ENCODE data around the gene RPS19.

The RPS19 gene

DNA sequence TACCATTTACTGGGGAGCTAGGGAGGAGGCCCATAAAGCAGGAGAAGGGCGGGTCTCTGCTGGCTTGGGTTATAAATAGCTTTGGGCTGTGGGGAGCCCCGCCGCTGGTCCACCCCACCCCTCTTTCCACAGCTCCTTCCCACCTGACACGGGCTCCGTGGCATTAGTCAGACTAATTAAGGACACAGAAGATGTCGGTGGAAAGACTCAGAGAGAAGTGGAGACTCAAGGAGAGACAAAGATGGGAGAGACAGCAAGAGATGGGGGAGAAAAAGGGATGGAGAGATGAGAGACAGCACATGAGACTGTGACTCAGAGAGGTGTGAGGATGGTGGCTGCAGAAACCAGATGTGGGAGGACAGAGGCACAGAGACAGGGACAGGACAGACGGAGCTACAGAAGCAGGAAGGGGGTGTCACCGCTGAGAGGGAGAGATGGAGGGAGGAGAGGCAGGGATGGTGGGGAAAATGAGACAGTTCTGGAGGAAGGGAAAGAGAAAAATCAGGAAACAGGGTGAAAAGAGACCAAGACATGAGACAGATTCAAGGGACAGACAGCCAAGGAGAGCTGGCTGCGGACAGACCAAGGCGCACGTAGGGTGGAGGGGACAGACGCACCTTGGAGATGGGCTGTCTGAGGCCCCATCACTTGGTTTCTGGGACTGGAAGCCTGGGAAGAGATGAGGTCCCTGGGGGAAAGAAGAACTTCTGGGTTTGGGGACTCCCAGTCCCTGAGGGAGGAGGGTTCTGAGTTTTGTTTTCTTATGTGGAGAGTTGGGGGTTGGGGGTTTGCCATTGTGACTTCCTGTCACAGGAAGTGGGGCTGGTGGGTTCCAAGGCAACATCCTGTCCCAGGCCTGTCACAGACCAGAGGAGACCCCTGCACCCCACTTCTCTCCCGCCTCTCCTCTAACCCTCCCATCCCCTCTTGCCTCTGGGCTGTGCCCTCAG, 27.0 kb downstream of the RPS19 start:
- Histone ChIP-seq H3K9me3 (ENCODE audit: control insufficient read depth in 1 of 2, low read length in 2 of 2) (no peaks in the 10 kb centered on the region), H3K27me3 (ENCODE audit: control insufficient read depth in 1 of 2, insufficient read depth in 2 of 2, low read length in 2 of 2) (no peaks in the 10 kb centered on the region), H3K4me1 (ENCODE audit: control insufficient read depth in 1 of 2, insufficient read depth in 2 of 2, low read length in 2 of 2) (peaks cover 35 to 45% of the 10 kb centered on the region in 2 donors), H3K36me3 (ENCODE audit: control insufficient read depth in 1 of 2, insufficient read depth in 2 of 2, low read length in 2 of 2) (peaks cover 12 to 26% of the 10 kb centered on the region in 2 donors), H3K4me3 (ENCODE audit: low read depth in 1 of 2, low read length in 2 of 2) (peak overlapping the region; percentile 13 to 56), H3K9ac (ENCODE audit: low read depth in 1 of 2, low read length in 2 of 2) (peak overlapping the region in 1 of 2 donors; percentile 18), H3K27ac (ENCODE audit: low read depth, low read length) (peak overlapping the region; percentile 12)

- Histone ChIP-seq H3K4me1 (ENCODE audit: control insufficient read depth in 1 of 2, insufficient read depth in 2 of 2, low read length in 2 of 2) (peaks cover 35 to 45% of the 10 kb centered on the region in 2 donors), H3K36me3 (ENCODE audit: control insufficient read depth in 1 of 2, insufficient read depth in 2 of 2, low read length in 2 of 2) (peaks cover 16 to 34% of the 10 kb centered on the region in 2 donors), H3K4me3 (ENCODE audit: low read depth in 1 of 2, low read length in 2 of 2) (peak overlapping the region in 1 of 2 donors; percentile 10), H3K9ac (ENCODE audit: low read depth in 1 of 2, low read length in 2 of 2) (no peak overlapping the region), H3K27me3 (ENCODE audit: control insufficient read depth in 1 of 2, insufficient read depth in 2 of 2, low read length in 2 of 2) (no peaks in the 10 kb centered on the region), H3K9me3 (ENCODE audit: control insufficient read depth in 1 of 2, low read length in 2 of 2) (no peaks in the 10 kb centered on the region), H3K27ac (ENCODE audit: low read depth, low read length) (no peak overlapping the region)
Observed at GRCh38 chr19:41887711-41888382, 27.8 kb downstream of the RPS19 start.

GRCh38 chr19:41888926-41889325, 28.9 kb downstream of the RPS19 start:
- no peaks in the 10 kb centered on the region for H3K27me3 ChIP-seq (ENCODE audit: control insufficient read depth in 1 of 2, insufficient read depth in 2 of 2, low read length in 2 of 2)
- H3K27ac ChIP-seq (ENCODE audit: low read depth, low read length), result no peak overlapping the region
- H3K4me1 ChIP-seq (ENCODE audit: control insufficient read depth in 1 of 2, insufficient read depth in 2 of 2, low read length in 2 of 2), result peaks cover 31 to 39% of the 10 kb centered on the region in 2 donors
- no peak overlapping the region for H3K9ac ChIP-seq (ENCODE audit: low read depth in 1 of 2, low read length in 2 of 2)
- H3K9me3 ChIP-seq (ENCODE audit: control insufficient read depth in 1 of 2, low read length in 2 of 2), result no peaks in the 10 kb centered on the region
- no peak overlapping the region for H3K4me3 ChIP-seq (ENCODE audit: low read depth in 1 of 2, low read length in 2 of 2)
- H3K36me3 ChIP-seq (ENCODE audit: control insufficient read depth in 1 of 2, insufficient read depth in 2 of 2, low read length in 2 of 2), result peaks cover 16 to 37% of the 10 kb centered on the region in 2 donors

- no peaks in the 10 kb centered on the region for H3K27me3 ChIP-seq (ENCODE audit: control insufficient read depth in 1 of 2, insufficient read depth in 2 of 2, low read length in 2 of 2)
- no peaks in the 10 kb centered on the region for H3K9me3 ChIP-seq (ENCODE audit: control insufficient read depth in 1 of 2, low read length in 2 of 2)
Observed at GRCh38 chr19:41889896-41890295, 29.8 kb downstream of the RPS19 start.

DNA sequence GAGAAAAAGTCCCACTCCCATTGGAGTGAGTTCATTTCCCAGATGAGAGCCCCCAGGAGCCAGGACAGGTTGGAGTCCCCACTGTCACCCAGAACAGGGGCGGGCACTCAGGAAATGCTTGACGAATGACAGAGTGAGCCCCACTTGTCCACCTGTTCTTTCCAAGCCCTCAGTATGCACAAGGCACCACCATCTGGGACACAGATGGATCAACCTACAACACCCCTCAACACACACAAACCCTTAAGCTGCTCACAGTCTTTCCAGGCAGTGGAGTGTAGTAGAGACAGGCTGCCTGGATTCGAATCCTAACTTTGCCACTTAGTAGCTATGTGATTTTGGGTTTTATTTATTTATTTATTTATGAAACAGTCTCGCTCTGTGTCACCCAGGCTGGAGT, 30.9 kb downstream of the RPS19 start:
- Histone ChIP-seq H3K36me3 (ENCODE audit: control insufficient read depth in 1 of 2, insufficient read depth in 2 of 2, low read length in 2 of 2) (peaks cover 33 to 54% of the 10 kb centered on the region in 2 donors), H3K4me3 (ENCODE audit: low read depth in 1 of 2, low read length in 2 of 2) (no peak overlapping the region)

More at GRCh38 chr19:41889896-41890295, 29.8 kb downstream of the RPS19 start:
- Histone ChIP-seq H3K4me1 (ENCODE audit: control insufficient read depth in 1 of 2, insufficient read depth in 2 of 2, low read length in 2 of 2) (peaks cover 31 to 35% of the 10 kb centered on the region in 2 donors), H3K4me3 (ENCODE audit: low read depth in 1 of 2, low read length in 2 of 2) (no peak overlapping the region), H3K27ac (ENCODE audit: low read depth, low read length) (no peak overlapping the region), H3K36me3 (ENCODE audit: control insufficient read depth in 1 of 2, insufficient read depth in 2 of 2, low read length in 2 of 2) (peaks cover 23 to 43% of the 10 kb centered on the region in 2 donors), H3K9ac (ENCODE audit: low read depth in 1 of 2, low read length in 2 of 2) (no peak overlapping the region)

GRCh38 chr19:41892173-41892902, 32.3 kb downstream of the RPS19 start:
- Histone ChIP-seq H3K9me3 (ENCODE audit: control insufficient read depth in 1 of 2, low read length in 2 of 2) (no peaks in the 10 kb centered on the region), H3K27me3 (ENCODE audit: control insufficient read depth in 1 of 2, insufficient read depth in 2 of 2, low read length in 2 of 2) (no peaks in the 10 kb centered on the region), H3K36me3 (ENCODE audit: control insufficient read depth in 1 of 2, insufficient read depth in 2 of 2, low read length in 2 of 2) (peaks cover 37 to 60% of the 10 kb centered on the region in 2 donors), H3K4me3 (ENCODE audit: low read depth in 1 of 2, low read length in 2 of 2) (no peak overlapping the region), H3K4me1 (ENCODE audit: control insufficient read depth in 1 of 2, insufficient read depth in 2 of 2, low read length in 2 of 2) (peaks cover 10 to 11% of the 10 kb centered on the region in 2 donors), H3K27ac (ENCODE audit: low read depth, low read length) (no peak overlapping the region), H3K9ac (ENCODE audit: low read depth in 1 of 2, low read length in 2 of 2) (no peak overlapping the region)

More for the DNA sequence above, 30.9 kb downstream of the RPS19 start:
- H3K27ac ChIP-seq (ENCODE audit: low read depth, low read length), result no peak overlapping the region
- no peaks in the 10 kb centered on the region for H3K9me3 ChIP-seq (ENCODE audit: control insufficient read depth in 1 of 2, low read length in 2 of 2)
- no peak overlapping the region for H3K9ac ChIP-seq (ENCODE audit: low read depth in 1 of 2, low read length in 2 of 2)
- peaks cover 24% of the 10 kb centered on the region in 2 donors for H3K4me1 ChIP-seq (ENCODE audit: control insufficient read depth in 1 of 2, insufficient read depth in 2 of 2, low read length in 2 of 2)
- H3K27me3 ChIP-seq (ENCODE audit: control insufficient read depth in 1 of 2, insufficient read depth in 2 of 2, low read length in 2 of 2), result no peaks in the 10 kb centered on the region

DNA sequence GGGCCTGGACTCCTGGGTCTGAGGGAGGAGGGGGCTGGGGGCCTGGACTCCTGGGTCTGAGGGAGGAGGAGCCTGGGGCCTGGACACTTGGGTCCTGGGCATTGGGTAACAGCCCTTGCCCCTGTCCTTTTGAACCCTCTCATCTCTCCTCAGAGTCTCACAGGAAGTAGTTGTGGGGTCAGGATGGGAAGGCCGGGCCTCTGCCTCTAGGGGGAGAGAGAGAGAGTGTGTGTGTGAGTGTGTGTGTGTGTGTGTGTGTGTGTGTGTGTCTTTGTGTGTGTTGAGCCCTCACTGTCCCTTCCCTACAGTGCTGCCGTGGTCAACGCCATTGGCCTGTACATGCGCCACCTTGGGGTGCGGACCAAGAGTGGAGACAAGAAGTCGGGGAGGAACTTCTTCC, 33.8 kb downstream of the RPS19 start:
- Histone ChIP-seq H3K4me3 (ENCODE audit: low read depth in 1 of 2, low read length in 2 of 2) (no peak overlapping the region), H3K36me3 (ENCODE audit: control insufficient read depth in 1 of 2, insufficient read depth in 2 of 2, low read length in 2 of 2) (peaks cover 40 to 68% of the 10 kb centered on the region in 2 donors), H3K27me3 (ENCODE audit: control insufficient read depth in 1 of 2, insufficient read depth in 2 of 2, low read length in 2 of 2) (no peaks in the 10 kb centered on the region), H3K27ac (ENCODE audit: low read depth, low read length) (no peak overlapping the region), H3K9ac (ENCODE audit: low read depth in 1 of 2, low read length in 2 of 2) (no peak overlapping the region), H3K4me1 (ENCODE audit: control insufficient read depth in 1 of 2, insufficient read depth in 2 of 2, low read length in 2 of 2) (no peaks in the 10 kb centered on the region), H3K9me3 (ENCODE audit: control insufficient read depth in 1 of 2, low read length in 2 of 2) (no peaks in the 10 kb centered on the region)

DNA sequence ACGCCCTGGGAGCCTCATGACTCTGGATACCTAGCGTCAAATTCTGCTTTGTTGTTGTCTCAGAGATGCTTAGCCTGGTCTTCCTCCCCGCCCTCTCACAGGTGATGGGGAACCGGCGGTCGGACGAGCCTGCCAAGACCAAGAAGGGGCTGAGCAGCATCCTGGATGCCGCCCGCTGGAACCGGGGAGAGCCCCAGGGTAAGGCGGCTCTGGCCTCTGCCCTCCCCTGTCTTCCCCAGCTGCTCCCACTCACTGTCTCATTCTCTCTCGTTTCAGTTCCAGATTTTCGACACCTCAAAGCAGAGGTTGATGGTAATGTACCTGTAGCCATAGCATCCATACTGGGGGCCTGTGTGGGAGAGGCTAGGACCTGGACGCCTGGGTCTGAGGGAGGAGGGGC, 34.3 kb downstream of the RPS19 start:
- Histone ChIP-seq H3K27ac (ENCODE audit: low read depth, low read length) (no peak overlapping the region), H3K27me3 (ENCODE audit: control insufficient read depth in 1 of 2, insufficient read depth in 2 of 2, low read length in 2 of 2) (no peaks in the 10 kb centered on the region), H3K4me3 (ENCODE audit: low read depth in 1 of 2, low read length in 2 of 2) (no peak overlapping the region), H3K4me1 (ENCODE audit: control insufficient read depth in 1 of 2, insufficient read depth in 2 of 2, low read length in 2 of 2) (no peaks in the 10 kb centered on the region), H3K9ac (ENCODE audit: low read depth in 1 of 2, low read length in 2 of 2) (no peak overlapping the region), H3K36me3 (ENCODE audit: control insufficient read depth in 1 of 2, insufficient read depth in 2 of 2, low read length in 2 of 2) (peaks cover 36 to 67% of the 10 kb centered on the region in 2 donors), H3K9me3 (ENCODE audit: control insufficient read depth in 1 of 2, low read length in 2 of 2) (no peaks in the 10 kb centered on the region)

GRCh38 chr19:41895745-41896580, 35.9 kb downstream of the RPS19 start:
- H3K36me3 ChIP-seq (ENCODE audit: control insufficient read depth in 1 of 2, insufficient read depth in 2 of 2, low read length in 2 of 2), result peaks cover 40 to 70% of the 10 kb centered on the region in 2 donors
- H3K4me1 ChIP-seq (ENCODE audit: control insufficient read depth in 1 of 2, insufficient read depth in 2 of 2, low read length in 2 of 2), result no peaks in the 10 kb centered on the region
- no peak overlapping the region for H3K27ac ChIP-seq (ENCODE audit: low read depth, low read length)
- no peak overlapping the region for H3K4me3 ChIP-seq (ENCODE audit: low read depth in 1 of 2, low read length in 2 of 2)
- no peaks in the 10 kb centered on the region for H3K27me3 ChIP-seq (ENCODE audit: control insufficient read depth in 1 of 2, insufficient read depth in 2 of 2, low read length in 2 of 2)
- no peak overlapping the region for H3K9ac ChIP-seq (ENCODE audit: low read depth in 1 of 2, low read length in 2 of 2)
- H3K9me3 ChIP-seq (ENCODE audit: control insufficient read depth in 1 of 2, low read length in 2 of 2), result no peaks in the 10 kb centered on the region

All from duodenal mucosa (tissue), 2 donors.